ENCODE measurements around the gene P3H1. TPM values are rescaled to one million over a fixed set of nuclear protein-coding genes. Genes with fewer than 3 reads are reported as not detected.

The P3H1 gene
- total and polyA plus RNA-seq, 12 donors: 23.7 to 178 (median 46.8) TPM

- H3K36me3 ChIP-seq (replicated peaks in 1 of 2): no peaks in the 10 kb centered on the region
- intact Hi-C loops (cut with DNase I): no loop called here
- peak in 1 of 7 donors; percentile 6 for DNase-seq
- H3K27ac ChIP-seq: no peak overlapping the region
- no peaks in the 10 kb centered on the region for H3K27me3 ChIP-seq
- no peak overlapping the region for H3K4me3 ChIP-seq
- H3K9me3 ChIP-seq (replicated peaks in 1 of 3): no peaks in the 10 kb centered on the region
- no peak for TF ChIP-seq POLR2A (IDR thresholded peaks at IDR 0.05)
- no peak for TF ChIP-seq CTCF (IDR thresholded peaks at IDR 0.05)
- H3K4me1 ChIP-seq (replicated peaks in 1 of 2): no peaks in the 10 kb centered on the region
- 83 to 86% (median 85%) methylated on average over 7 to 8 of the region's 8 CpGs for WGBS, 4 donors
Observed at GRCh38 chr1:42738678-42739226, 28.1 kb downstream of the P3H1 start.

GRCh38 chr1:42737986-42738677, 28.7 kb downstream of the P3H1 start:
- Histone ChIP-seq H3K9me3 (replicated peaks in 1 of 3) (no peaks in the 10 kb centered on the region), H3K27me3 (no peaks in the 10 kb centered on the region), H3K4me1 (replicated peaks in 1 of 2) (no peaks in the 10 kb centered on the region), H3K36me3 (replicated peaks in 1 of 2) (no peaks in the 10 kb centered on the region), H3K4me3 (no peak overlapping the region), H3K27ac (no peak overlapping the region)
- TF ChIP-seq CTCF (IDR thresholded peaks at IDR 0.05) (no peak), POLR2A (IDR thresholded peaks at IDR 0.05) (no peak)
- intact Hi-C loops (cut with DNase I): no loop called here
- 85 to 93% (median 91%) methylated on average over 3 to 21 of the region's 21 CpGs for WGBS, 4 donors
- peak in 1 of 7 donors; percentile 8 for DNase-seq

- no peaks in the 10 kb centered on the region for H3K9me3 ChIP-seq (replicated peaks in 1 of 3)
- no peak overlapping the region for H3K4me3 ChIP-seq
- WGBS, 4 donors: 58 to 66% (median 62%) methylated on average over 3 to 5 of the region's 5 CpGs
- H3K36me3 ChIP-seq (replicated peaks in 1 of 2): no peaks in the 10 kb centered on the region
- H3K4me1 ChIP-seq (replicated peaks in 1 of 2): no peaks in the 10 kb centered on the region
- intact Hi-C loops (cut with DNase I): no loop called here
- no peak overlapping the region for H3K27ac ChIP-seq
- DNase-seq: peak in 2 of 7 donors; percentile 20 to 25
- no peaks in the 10 kb centered on the region for H3K27me3 ChIP-seq
- TF ChIP-seq CTCF (IDR thresholded peaks at IDR 0.05) (no peak), POLR2A (IDR thresholded peaks at IDR 0.05) (no peak)
Observed at GRCh38 chr1:42737257-42737656, 29.6 kb downstream of the P3H1 start.

DNA sequence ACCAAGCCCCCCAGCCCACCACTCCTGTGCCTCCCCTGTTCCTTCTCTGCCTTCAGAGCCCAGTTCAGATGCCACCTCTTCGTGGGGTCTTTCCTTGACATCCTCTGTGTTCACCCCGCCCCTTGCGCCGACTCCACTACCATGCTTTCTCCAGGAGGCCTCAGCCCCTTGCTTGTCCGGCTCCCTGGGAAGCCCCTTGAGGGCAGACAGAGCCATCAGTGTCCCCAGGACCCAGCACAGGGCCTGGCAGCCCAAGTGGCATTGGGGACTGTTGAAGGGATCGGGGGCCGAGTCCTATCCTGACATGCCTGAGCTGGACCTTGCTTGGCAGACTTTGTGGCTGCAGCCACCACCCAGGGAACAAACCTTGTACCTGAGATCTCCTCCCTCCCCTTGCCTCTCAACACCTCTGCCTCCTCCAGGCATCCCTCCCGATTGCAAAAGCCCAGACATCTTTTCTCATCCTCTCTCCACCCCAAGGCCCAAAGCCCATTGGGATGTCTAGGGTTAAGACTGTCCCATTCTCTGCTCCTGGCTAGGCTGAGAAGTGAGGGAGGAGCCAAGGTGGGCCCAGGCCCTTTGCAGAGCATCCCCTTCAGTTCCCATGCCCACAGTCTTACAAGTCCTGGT, 30.1 kb downstream of the P3H1 start:
- TF ChIP-seq CTCF (IDR thresholded peaks at IDR 0.05): no peak
- TF ChIP-seq POLR2A (IDR thresholded peaks at IDR 0.05): no peak
- H3K27ac ChIP-seq: no peak overlapping the region
- H3K4me3 ChIP-seq: no peak overlapping the region

More for the DNA sequence above, 30.1 kb downstream of the P3H1 start:
- intact Hi-C loops (cut with DNase I): no loop called here
- H3K36me3 ChIP-seq (replicated peaks in 1 of 2): no peaks in the 10 kb centered on the region
- H3K4me1 ChIP-seq (replicated peaks in 1 of 2): no peaks in the 10 kb centered on the region
- H3K27me3 ChIP-seq: no peaks in the 10 kb centered on the region
- peak in 1 of 7 donors; percentile 6 for DNase-seq
- H3K9me3 ChIP-seq (replicated peaks in 1 of 3): no peaks in the 10 kb centered on the region
- 85 to 96% (median 91%) methylated on average over 7 to 8 of the region's 8 CpGs for WGBS, 4 donors

Measured in adrenal gland (tissue), 12 donors.